HepG2 (cell line): ENCODE measurements around the gene MRPL20. TPM values are rescaled to one million over a fixed set of nuclear protein-coding genes. Genes with fewer than 3 reads are reported as not detected.

Experiments used
- ATAC-seq: fragments of 200-7000 bp; cut with Tn5 transposase; 3 replicates; pipeline ENCODE4 v1.9.1; 2020; ENCODE audit warnings: mild to moderate bottlenecking, moderate library complexity
- BruUV-seq: library from RNA; stranded (reverse); fragments of 400-500 nt; replicated peaks from 2 replicates; lab custom pipeline; 2021; lab: Mats Ljungman, UMichigan
- CTCF ChIA-PET: fragments of 300-600 bp; formaldehyde crosslinking; extraction: SDS; loops from one replicate; lab custom pipeline; 2021; ENCODE audit warnings: low total read pairs, inconsistent platforms, low intra/inter-chr PET ratio; lab: Yijun Ruan, JAX
- POLR2A ChIA-PET: fragments of 350-600 bp; sonication (Branson Sonifier 250); formaldehyde crosslinking; loops from one replicate; lab custom pipeline; 2020; ENCODE audit warnings: antibody characterized with exemption, inconsistent platforms; lab: Yijun Ruan, JAX
- DNase-seq: peaks from one replicate; pipeline ENCODE4 v3.0.0-alpha.2; 2015; ENCODE audit warnings: low spot score
- FAIRE-seq: peaks from 3 replicates; lab custom pipeline; 2011; peaks lifted over from hg19 to GRCh38; lab: Jason Lieb, UNC
- H2AFZ ChIP-seq: one replicate; pipeline ENCODE4 v1.6.1; 2011; ENCODE audit warnings: low read length, inconsistent platforms
- H3K27ac ChIP-seq: fragments of 300-600 bp; 3 replicates; pipeline ENCODE4 v1.8.0; 2011; ENCODE audit warnings: mixed run types, mild to moderate bottlenecking, mixed read lengths, low read length, inconsistent platforms; ENCODE audit not compliant: insufficient read depth; ENCODE audit errors: extremely low read length
- H3K27me3 ChIP-seq, 2 experiments: fragments of 200-600 bp in 1 of 2; 2 replicates in 1 of 2; 3 replicates in 1 of 2; pipeline versions ENCODE4 v1.6.0 to v1.8.0; 2011; ENCODE audit warnings: low read length in 2 of 2, mild to moderate bottlenecking in 2 of 2, moderate library complexity in 2 of 2, inconsistent platforms in 1 of 2; ENCODE audit not compliant: insufficient read depth in 2 of 2, control insufficient read depth in 1 of 2
- H3K36me3 ChIP-seq, 2 experiments: fragments of 200-600 bp in 1 of 2; replicated peaks in 1 of 2; 2 replicates in 1 of 2; 3 replicates in 1 of 2; pipeline versions ENCODE4 v1.5.1 to v1.8.0; 2011; ENCODE audit warnings: low read length in 2 of 2, inconsistent platforms in 1 of 2; ENCODE audit not compliant: insufficient read depth in 2 of 2, control insufficient read depth in 1 of 2
- H3K4me1 ChIP-seq: 2 replicates; pipeline ENCODE4 v1.5.1; 2012; ENCODE audit warnings: low read length, inconsistent platforms; ENCODE audit not compliant: insufficient read depth
- H3K4me2 ChIP-seq: 2 replicates; pipeline ENCODE4 v1.6.0; 2011; ENCODE audit warnings: low read depth, low read length, inconsistent platforms
- H3K4me3 ChIP-seq, 3 experiments: fragments of 200-600 bp in 1 of 3; sonication (generic), shearing (Covaris generic) in 1 of 3; replicated peaks in 1 of 3; 2 replicates each; pipeline ENCODE4 v1.5.1; 2011 to 2016; ENCODE audit warnings: low read length in 3 of 3, inconsistent platforms in 2 of 3, low read depth in 2 of 3, mild to moderate bottlenecking in 2 of 3, control low read depth in 1 of 3, mixed read lengths in 1 of 3; ENCODE audit not compliant: insufficient read depth in 1 of 3
- H3K79me2 ChIP-seq: one replicate; pipeline ENCODE4 v1.6.1; 2011; ENCODE audit warnings: low read length, inconsistent platforms; ENCODE audit not compliant: insufficient read depth
- H3K9ac ChIP-seq: 2 replicates; pipeline ENCODE4 v1.6.0; 2011; ENCODE audit warnings: mild to moderate bottlenecking, low read depth, low read length, inconsistent platforms; ENCODE audit not compliant: insufficient read depth
- H3K9me3 ChIP-seq: 2 replicates; pipeline ENCODE4 v1.5.1; 2012; ENCODE audit warnings: mild to moderate bottlenecking, low read length
- H4K20me1 ChIP-seq: 2 replicates; pipeline ENCODE4 v1.6.0; 2011; ENCODE audit warnings: inconsistent platforms, mild to moderate bottlenecking, low read length, moderate library complexity; ENCODE audit not compliant: insufficient read depth
- BRCA1 ChIP-seq: sonication (generic); formaldehyde crosslinking; IDR thresholded peaks from 2 replicates; pipeline ENCODE4 v1.4.0; 2020; ENCODE audit warnings: missing genetic modification reagents
- GATA4 ChIP-seq: sonication (generic); IDR thresholded peaks from 2 replicates; pipeline ENCODE4 v1.6.1; 2016; ENCODE audit warnings: antibody characterized with exemption, low read depth, borderline replicate concordance
- GATAD1 ChIP-seq: IDR thresholded peaks from 2 replicates; pipeline ENCODE4 v1.6.1; 2016; ENCODE audit warnings: missing genetic modification reagents, missing compliant biosample characterization
- HMG20B ChIP-seq: conservative IDR thresholded peaks from 2 replicates; pipeline ENCODE4 v1.6.1; 2016; ENCODE audit warnings: missing genetic modification reagents, missing compliant biosample characterization
- KAT8 ChIP-seq: IDR thresholded peaks from 2 replicates; pipeline ENCODE4 v1.6.1; 2016; ENCODE audit warnings: missing genetic modification reagents, missing compliant biosample characterization
- PHB2 ChIP-seq: fragments of 450-650 bp; IDR thresholded peaks from 2 replicates; pipeline ENCODE4 v1.6.1; 2018; ENCODE audit not compliant: partially characterized antibody
- ZNF326 ChIP-seq: sonication (generic); formaldehyde crosslinking; IDR thresholded peaks from 2 replicates; pipeline ENCODE4 v1.4.0; 2020; ENCODE audit warnings: missing genetic modification reagents, borderline replicate concordance
- ZNF530 ChIP-seq: sonication (generic); formaldehyde crosslinking; IDR thresholded peaks from 2 replicates; pipeline ENCODE4 v1.5.0; 2020; ENCODE audit warnings: low read depth, mild to moderate bottlenecking, missing genetic modification reagents
- ZNF710 ChIP-seq: sonication (generic); formaldehyde crosslinking; IDR thresholded peaks from 2 replicates; pipeline ENCODE4 v1.5.0; 2020; ENCODE audit warnings: mild to moderate bottlenecking, missing genetic modification reagents, borderline replicate concordance
- WGBS: methylation state at CpG from one replicate; pipeline ENCODE4 v1.1.6; 2017; ENCODE audit warnings: low lambda C conversion rate; 5-methylcytosine and 5-hydroxymethylcytosine counted together
- in situ Hi-C: cut with HindIII; loops from 2 replicates; pipeline ENCODE4 v1.10.0; 2017; ENCODE audit warnings: low pct_unique_long_range_greater_than_20kb; ENCODE audit not compliant: extremely low pct_ligation_motif_present
- intact Hi-C: fragments of 100-400 bp; cut with micrococcal nuclease; formaldehyde crosslinking; loops from one replicate; pipeline ENCODE4 v1.10.0; 2022; ENCODE audit not compliant: unreplicated experiment
- polyA plus RNA-seq, 8 experiments: library from polyadenylated mRNA; depleted of rRNA in 3 of 8; stranded (reverse) in 7 of 8; unstranded in 1 of 8; fragments of >200 nt; fragmentation: Illumina TruSeq in 4 of 8; extraction: Trizol in 4 of 8; gene quantifications; 2 replicates each; pipeline versions ENCODE4 v1.2.1 to v1.2.3, GENCODE V29; 2011 to 2016; ENCODE audit warnings: low read depth in 4 of 8, missing spikeins in 1 of 8, mixed read lengths in 1 of 8; ENCODE audit not compliant: insufficient read depth in 1 of 8
- total RNA-seq, 5 experiments: library from RNA; depleted of rRNA; stranded (reverse); fragments of >200 nt; fragmentation: Illumina TruSeq; extraction: Trizol; gene quantifications; 2 replicates each; pipeline ENCODE4 v1.2.3, GENCODE V29; 2016; ENCODE audit warnings: low read depth in 1 of 5
- TF ChIP-seq, protein P1 (sequence below): sonication (generic); formaldehyde crosslinking; IDR thresholded peaks from 2 replicates; pipeline ENCODE4 v1.5.1; 2020; ENCODE audit warnings: missing genetic modification reagents, mild to moderate bottlenecking, borderline replicate concordance
- TF ChIP-seq, protein P2 (sequence below): sonication (generic); formaldehyde crosslinking; IDR thresholded peaks from 2 replicates; pipeline ENCODE4 v1.9.0; 2021; ENCODE audit warnings: mild to moderate bottlenecking, missing genetic modification reagents

MRPL20 gene
- total and polyA plus RNA-seq, 2 of the 13 experiments (the other 11 are each of a cell fraction or from before 2014, with no cell fraction given) = 59.2 to 127 TPM

DNA sequence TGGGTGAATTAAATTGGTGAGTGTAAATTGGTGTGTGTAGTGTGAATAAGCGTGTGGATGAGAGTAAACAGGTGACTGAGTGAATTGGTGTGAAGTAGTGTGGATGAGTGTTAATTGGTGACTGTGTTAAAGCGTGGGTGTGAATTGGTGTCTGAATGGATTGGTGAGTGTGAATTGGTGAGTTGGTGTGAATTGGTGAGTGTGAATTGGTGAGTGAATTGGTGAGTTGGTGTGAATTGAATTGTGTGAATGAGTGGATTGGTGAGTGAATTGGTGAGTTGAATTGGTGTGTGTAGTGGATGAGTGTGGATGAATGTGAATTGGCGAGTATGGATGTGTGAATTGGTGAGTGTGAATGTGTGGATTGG lies 40.4 kb downstream of the MRPL20 start:
- in situ Hi-C loops (no loop called here), intact Hi-C loops (no loop called here)
- no peak overlapping the region for H3K27ac ChIP-seq
- WGBS = 50% methylated on average over 2 of the region's 3 CpGs
- no peaks in the 10 kb centered on the region for H3K9me3 ChIP-seq
- H2AFZ ChIP-seq = no peak overlapping the region
- FAIRE-seq = no peak
- DNase-seq = no peak
- TF ChIP-seq, protein P1, sequence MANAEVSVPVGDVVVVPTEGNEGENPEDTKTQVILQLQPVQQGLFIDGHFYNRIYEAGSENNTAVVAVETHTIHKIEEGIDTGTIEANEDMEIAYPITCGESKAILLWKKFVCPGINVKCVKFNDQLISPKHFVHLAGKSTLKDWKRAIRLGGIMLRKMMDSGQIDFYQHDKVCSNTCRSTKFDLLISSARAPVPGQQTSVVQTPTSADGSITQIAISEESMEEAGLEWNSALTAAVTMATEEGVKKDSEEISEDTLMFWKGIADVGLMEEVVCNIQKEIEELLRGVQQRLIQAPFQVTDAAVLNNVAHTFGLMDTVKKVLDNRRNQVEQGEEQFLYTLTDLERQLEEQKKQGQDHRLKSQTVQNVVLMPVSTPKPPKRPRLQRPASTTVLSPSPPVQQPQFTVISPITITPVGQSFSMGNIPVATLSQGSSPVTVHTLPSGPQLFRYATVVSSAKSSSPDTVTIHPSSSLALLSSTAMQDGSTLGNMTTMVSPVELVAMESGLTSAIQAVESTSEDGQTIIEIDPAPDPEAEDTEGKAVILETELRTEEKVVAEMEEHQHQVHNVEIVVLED = no peak
- TF ChIP-seq GATA4 (no peak), PHB2 (no peak), KAT8 (CRISPR knock-in tag) (no peak), HMG20B (CRISPR knock-in tag) (no peak), ZNF530 (CRISPR knock-in tag) (no peak), ZNF326 (CRISPR knock-in tag) (no peak), ZNF710 (CRISPR knock-in tag) (no peak), BRCA1 (CRISPR knock-in tag) (no peak), GATAD1 (CRISPR knock-in tag) (no peak)
- TF ChIP-seq, protein P2, sequence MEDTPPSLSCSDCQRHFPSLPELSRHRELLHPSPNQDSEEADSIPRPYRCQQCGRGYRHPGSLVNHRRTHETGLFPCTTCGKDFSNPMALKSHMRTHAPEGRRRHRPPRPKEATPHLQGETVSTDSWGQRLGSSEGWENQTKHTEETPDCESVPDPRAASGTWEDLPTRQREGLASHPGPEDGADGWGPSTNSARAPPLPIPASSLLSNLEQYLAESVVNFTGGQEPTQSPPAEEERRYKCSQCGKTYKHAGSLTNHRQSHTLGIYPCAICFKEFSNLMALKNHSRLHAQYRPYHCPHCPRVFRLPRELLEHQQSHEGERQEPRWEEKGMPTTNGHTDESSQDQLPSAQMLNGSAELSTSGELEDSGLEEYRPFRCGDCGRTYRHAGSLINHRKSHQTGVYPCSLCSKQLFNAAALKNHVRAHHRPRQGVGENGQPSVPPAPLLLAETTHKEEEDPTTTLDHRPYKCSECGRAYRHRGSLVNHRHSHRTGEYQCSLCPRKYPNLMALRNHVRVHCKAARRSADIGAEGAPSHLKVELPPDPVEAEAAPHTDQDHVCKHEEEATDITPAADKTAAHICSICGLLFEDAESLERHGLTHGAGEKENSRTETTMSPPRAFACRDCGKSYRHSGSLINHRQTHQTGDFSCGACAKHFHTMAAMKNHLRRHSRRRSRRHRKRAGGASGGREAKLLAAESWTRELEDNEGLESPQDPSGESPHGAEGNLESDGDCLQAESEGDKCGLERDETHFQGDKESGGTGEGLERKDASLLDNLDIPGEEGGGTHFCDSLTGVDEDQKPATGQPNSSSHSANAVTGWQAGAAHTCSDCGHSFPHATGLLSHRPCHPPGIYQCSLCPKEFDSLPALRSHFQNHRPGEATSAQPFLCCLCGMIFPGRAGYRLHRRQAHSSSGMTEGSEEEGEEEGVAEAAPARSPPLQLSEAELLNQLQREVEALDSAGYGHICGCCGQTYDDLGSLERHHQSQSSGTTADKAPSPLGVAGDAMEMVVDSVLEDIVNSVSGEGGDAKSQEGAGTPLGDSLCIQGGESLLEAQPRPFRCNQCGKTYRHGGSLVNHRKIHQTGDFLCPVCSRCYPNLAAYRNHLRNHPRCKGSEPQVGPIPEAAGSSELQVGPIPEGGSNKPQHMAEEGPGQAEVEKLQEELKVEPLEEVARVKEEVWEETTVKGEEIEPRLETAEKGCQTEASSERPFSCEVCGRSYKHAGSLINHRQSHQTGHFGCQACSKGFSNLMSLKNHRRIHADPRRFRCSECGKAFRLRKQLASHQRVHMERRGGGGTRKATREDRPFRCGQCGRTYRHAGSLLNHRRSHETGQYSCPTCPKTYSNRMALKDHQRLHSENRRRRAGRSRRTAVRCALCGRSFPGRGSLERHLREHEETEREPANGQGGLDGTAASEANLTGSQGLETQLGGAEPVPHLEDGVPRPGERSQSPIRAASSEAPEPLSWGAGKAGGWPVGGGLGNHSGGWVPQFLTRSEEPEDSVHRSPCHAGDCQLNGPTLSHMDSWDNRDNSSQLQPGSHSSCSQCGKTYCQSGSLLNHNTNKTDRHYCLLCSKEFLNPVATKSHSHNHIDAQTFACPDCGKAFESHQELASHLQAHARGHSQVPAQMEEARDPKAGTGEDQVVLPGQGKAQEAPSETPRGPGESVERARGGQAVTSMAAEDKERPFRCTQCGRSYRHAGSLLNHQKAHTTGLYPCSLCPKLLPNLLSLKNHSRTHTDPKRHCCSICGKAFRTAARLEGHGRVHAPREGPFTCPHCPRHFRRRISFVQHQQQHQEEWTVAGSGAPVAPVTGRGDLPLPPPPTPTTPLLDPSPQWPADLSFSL (CRISPR knock-in tag) = no peak
- no peak overlapping the region for H3K4me2 ChIP-seq
- POLR2A ChIA-PET = no interaction called here
- CTCF ChIA-PET = no interaction called here
- no peak overlapping the region for H3K9ac ChIP-seq
- BruUV-seq = no TSS peak
- no peaks in the 10 kb centered on the region for H3K79me2 ChIP-seq
- no peaks in the 10 kb centered on the region for H4K20me1 ChIP-seq
- peaks cover 0 to 1% of the 10 kb centered on the region in 2 experiments; a peak in 1 of 5 replicates for H3K36me3 ChIP-seq
- no peaks in the 10 kb centered on the region for H3K27me3 ChIP-seq
- H3K4me3 ChIP-seq = no peak overlapping the region
- ATAC-seq = no peak
- peaks cover 12% of the 10 kb centered on the region for H3K4me1 ChIP-seq
